ENCODE data around the gene ARL11. TPM values are rescaled to one million over a fixed set of nuclear protein-coding genes. Genes with fewer than 3 reads are reported as not detected.
A peak's percentile ranks its signal among the peaks of the same experiment; 100 is the strongest.

Gene ARL11
- total and polyA plus RNA-seq, 12 donors = 0.09 to 1.1 (median 0.23) TPM

- no peak for ATAC-seq
- H3K36me3 ChIP-seq = no peaks in the 10 kb centered on the region
- no peaks in the 10 kb centered on the region for H3K9me3 ChIP-seq
- H3K4me3 ChIP-seq = peak overlapping the region in 5 of 10 donors; percentile 6 to 34 (median 23)
- H3K27me3 ChIP-seq = no peaks in the 10 kb centered on the region
- peak overlapping the region in 5 of 10 donors; percentile 5 to 67 (median 35) for H3K27ac ChIP-seq
- H3K4me1 ChIP-seq = peaks cover 5 to 57% (median 28%) of the 10 kb centered on the region in 9 donors
- peak in 1 of 2 donors; percentile 29 for DNase-seq
- intact Hi-C loops (cut with DNase I) = no loop called here
- 27 to 46% methylated on average over 22 of the region's 22 CpGs for WGBS, 2 donors
- no peak for TF ChIP-seq CTCF (IDR thresholded peaks at IDR 0.05)
Observed at GRCh38 chr13:49620170-49620621, 8.1 kb upstream of the ARL11 start.

- H3K27me3 ChIP-seq = no peaks in the 10 kb centered on the region
- H3K27ac ChIP-seq = peak overlapping the region in 9 of 10 donors; percentile 35 to 85 (median 70)
- intact Hi-C loops (cut with DNase I) = no loop called here
- peaks cover 0 to 43% (median 9%) of the 10 kb centered on the region in 9 donors for H3K4me1 ChIP-seq
- 26 to 32% methylated on average over 11 of the region's 11 CpGs for WGBS, 2 donors
- DNase-seq (peak in 1 of 2 donors; percentile 61), ATAC-seq (peak; percentile 39 to 85 (median 75))
- H3K9me3 ChIP-seq = no peaks in the 10 kb centered on the region
- TF ChIP-seq CTCF (IDR thresholded peaks at IDR 0.05) = no peak
- H3K36me3 ChIP-seq = no peaks in the 10 kb centered on the region
- no peak overlapping the region for H3K4me3 ChIP-seq
Observed at GRCh38 chr13:49622174-49622946, 5.9 kb upstream of the ARL11 start.

- no peaks in the 10 kb centered on the region for H3K9me3 ChIP-seq
- H3K27me3 ChIP-seq = no peaks in the 10 kb centered on the region
- no peaks in the 10 kb centered on the region for H3K36me3 ChIP-seq
- WGBS, 2 donors = 85 to 90% methylated on average over 6 of the region's 6 CpGs
- H3K27ac ChIP-seq = peak overlapping the region in 1 of 10 donors; percentile 81
- ATAC-seq (no peak), DNase-seq (no peak)
- intact Hi-C loops (cut with DNase I) = no loop called here
- H3K4me1 ChIP-seq = peaks cover 0 to 48% (median 17%) of the 10 kb centered on the region in 9 donors
- H3K4me3 ChIP-seq = no peak overlapping the region
- no peak for TF ChIP-seq CTCF (IDR thresholded peaks at IDR 0.05)
Observed at GRCh38 chr13:49624229-49624628, 4.1 kb upstream of the ARL11 start.

GRCh38 chr13:49625392-49626079 lies 2.8 kb upstream of the ARL11 start:
- Histone ChIP-seq H3K4me3 (no peak overlapping the region), H3K4me1 (peaks cover 0 to 55% (median 21%) of the 10 kb centered on the region in 9 donors), H3K9me3 (no peaks in the 10 kb centered on the region), H3K27ac (peak overlapping the region in 7 of 10 donors; percentile 26 to 69 (median 52)), H3K27me3 (no peaks in the 10 kb centered on the region), H3K36me3 (no peaks in the 10 kb centered on the region)
- intact Hi-C loops (cut with DNase I) = no loop called here
- TF ChIP-seq CTCF (IDR thresholded peaks at IDR 0.05) = no peak
- peak; percentile 43 to 58 for DNase-seq
- 68 to 74% methylated on average over 12 of the region's 12 CpGs for WGBS, 2 donors
- ATAC-seq = peak; percentile 33 to 70 (median 50)
